ENCODE measurements around the gene DNAJB2.

- no peak for TF ChIP-seq POLR2AphosphoS5 (IDR thresholded peaks at IDR 0.05; ENCODE audit: low read depth, low read length)
- TF ChIP-seq, protein P1, sequence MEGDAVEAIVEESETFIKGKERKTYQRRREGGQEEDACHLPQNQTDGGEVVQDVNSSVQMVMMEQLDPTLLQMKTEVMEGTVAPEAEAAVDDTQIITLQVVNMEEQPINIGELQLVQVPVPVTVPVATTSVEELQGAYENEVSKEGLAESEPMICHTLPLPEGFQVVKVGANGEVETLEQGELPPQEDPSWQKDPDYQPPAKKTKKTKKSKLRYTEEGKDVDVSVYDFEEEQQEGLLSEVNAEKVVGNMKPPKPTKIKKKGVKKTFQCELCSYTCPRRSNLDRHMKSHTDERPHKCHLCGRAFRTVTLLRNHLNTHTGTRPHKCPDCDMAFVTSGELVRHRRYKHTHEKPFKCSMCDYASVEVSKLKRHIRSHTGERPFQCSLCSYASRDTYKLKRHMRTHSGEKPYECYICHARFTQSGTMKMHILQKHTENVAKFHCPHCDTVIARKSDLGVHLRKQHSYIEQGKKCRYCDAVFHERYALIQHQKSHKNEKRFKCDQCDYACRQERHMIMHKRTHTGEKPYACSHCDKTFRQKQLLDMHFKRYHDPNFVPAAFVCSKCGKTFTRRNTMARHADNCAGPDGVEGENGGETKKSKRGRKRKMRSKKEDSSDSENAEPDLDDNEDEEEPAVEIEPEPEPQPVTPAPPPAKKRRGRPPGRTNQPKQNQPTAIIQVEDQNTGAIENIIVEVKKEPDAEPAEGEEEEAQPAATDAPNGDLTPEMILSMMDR (IDR thresholded peaks at IDR 0.05), result no peak
- no peak for TF ChIP-seq SIN3A (IDR thresholded peaks at IDR 0.05; ENCODE audit: borderline replicate concordance, low read depth, low read length)
- no peak for TF ChIP-seq ELF1 (IDR thresholded peaks at IDR 0.05)
- no peak for TF ChIP-seq GABPA (IDR thresholded peaks at IDR 0.05; ENCODE audit: low read depth)
- TF ChIP-seq RCOR1 (IDR thresholded peaks at IDR 0.05; ENCODE audit: low read length), result no peak
- TF ChIP-seq USF2 (IDR thresholded peaks at IDR 0.05; ENCODE audit: borderline replicate concordance, low read depth, low read length), result no peak
- no peak for TF ChIP-seq NRF1 (IDR thresholded peaks at IDR 0.05; ENCODE audit: low read depth, low read length)
- TF ChIP-seq EP300 (IDR thresholded peaks at IDR 0.05; ENCODE audit: borderline replicate concordance in 1 of 2, low read depth in 1 of 2, low read length in 1 of 2), result no peak
- no peak for TF ChIP-seq MXI1 (IDR thresholded peaks at IDR 0.05; ENCODE audit: low read depth, low read length)
Measured at GRCh38 chr2:219251656-219252055, 27.5 kb upstream of the DNAJB2 start.
